ENCODE data around the gene VPS35L.

The VPS35L gene

DNA sequence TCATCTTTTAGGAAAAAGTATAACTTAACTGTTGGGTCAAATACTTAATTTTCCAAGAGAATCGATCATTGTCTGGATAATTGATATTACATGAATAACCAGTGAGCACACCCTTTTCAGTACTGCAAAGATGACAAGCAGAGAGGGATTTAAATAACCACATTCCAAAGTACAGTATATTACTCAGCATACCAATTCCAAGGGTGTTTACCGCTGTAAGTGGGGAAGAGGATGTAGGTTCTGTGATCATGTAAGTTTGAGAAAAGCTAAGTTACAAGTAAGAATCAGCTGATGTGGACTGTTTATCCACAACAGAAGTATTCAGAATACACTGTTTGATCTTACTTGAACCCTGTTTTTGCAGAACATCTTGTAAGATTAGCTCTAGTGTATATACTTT, 39.7 kb upstream of the VPS35L start:
- Histone ChIP-seq H3K79me1 (ENCODE audit: low read length) (peaks cover 4% of the 10 kb centered on the region), H4K5ac (ENCODE audit: low read length) (no peak overlapping the region), H2BK15ac (replicated peaks; ENCODE audit: low read depth) (no peak overlapping the region), H3K9ac (ENCODE audit: low read length) (no peak overlapping the region), H3K27ac (ENCODE audit: low read depth, low read length) (no peak overlapping the region), H3K79me2 (ENCODE audit: control insufficient read depth, insufficient read depth, low read length) (peaks cover 3% of the 10 kb centered on the region), H3K4me1 (ENCODE audit: control insufficient read depth, low read depth, low read length) (peaks cover 1% of the 10 kb centered on the region), H2BK120ac (ENCODE audit: low read depth, low read length) (no peak overlapping the region), H4K8ac (ENCODE audit: low read depth, low read length) (no peak overlapping the region), H3K4me3 (ENCODE audit: low read length) (no peak overlapping the region), H3K36me3 (ENCODE audit: control insufficient read depth, insufficient read depth, low read length) (no peaks in the 10 kb centered on the region), H3K18ac (ENCODE audit: low read length) (no peak overlapping the region), H3K4ac (ENCODE audit: low read depth, low read length) (no peak overlapping the region), H3K27me3 (ENCODE audit: insufficient read depth, low read length, poor library complexity) (no peaks in the 10 kb centered on the region), H3K4me2 (ENCODE audit: low read length) (no peak overlapping the region), H2BK5ac (ENCODE audit: low read length) (no peak overlapping the region), H3K56ac (ENCODE audit: low read length) (no peak overlapping the region), H2AK5ac (ENCODE audit: low read length) (no peak overlapping the region), H3K23ac (ENCODE audit: low read length) (no peak overlapping the region)
- no peak for DNase-seq
- no CpG with 5 or more reads among the region's 2 CpGs for WGBS (ENCODE audit: extremely low coverage, insufficient coverage, low lambda C conversion rate)

DNA sequence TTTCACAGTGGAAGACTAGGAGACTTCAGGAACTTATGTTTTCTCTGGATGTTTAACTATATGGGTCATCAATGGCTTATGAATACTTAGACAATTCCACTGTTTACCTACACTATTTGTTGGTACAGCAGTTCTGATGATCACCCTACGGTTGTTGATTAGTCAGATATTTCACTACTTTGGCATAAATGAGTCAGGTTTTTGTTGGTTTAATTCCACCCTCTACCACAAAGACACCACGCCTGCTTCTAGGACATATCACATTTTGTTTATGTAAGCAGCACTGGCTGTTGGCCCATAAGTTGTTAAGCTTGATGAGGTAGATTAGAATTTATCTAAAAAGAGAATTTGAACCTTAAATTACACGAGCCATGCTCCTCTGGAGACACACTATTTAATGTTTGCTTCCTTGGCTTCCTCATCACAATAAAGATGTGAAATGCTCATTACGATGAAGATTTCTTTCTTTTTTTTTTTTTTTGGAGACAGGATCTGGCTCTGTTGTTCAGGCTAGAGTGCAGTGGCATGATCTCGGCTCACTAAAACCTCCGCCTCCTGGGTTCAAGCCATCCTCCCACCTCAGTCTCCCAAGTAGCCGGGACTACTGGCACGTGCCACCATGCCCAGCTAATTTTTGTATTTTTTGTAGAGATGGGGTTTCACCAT, 37.9 kb upstream of the VPS35L start:
- H3K79me2 ChIP-seq (ENCODE audit: control insufficient read depth, insufficient read depth, low read length), result peaks cover 9% of the 10 kb centered on the region
- H3K4me1 ChIP-seq (ENCODE audit: control insufficient read depth, low read depth, low read length), result peaks cover 9% of the 10 kb centered on the region
- no peak overlapping the region for H2BK120ac ChIP-seq (ENCODE audit: low read depth, low read length)
- no peak overlapping the region for H3K4me3 ChIP-seq (ENCODE audit: low read length)
- no peaks in the 10 kb centered on the region for H3K27me3 ChIP-seq (ENCODE audit: insufficient read depth, low read length, poor library complexity)
- H3K27ac ChIP-seq (ENCODE audit: low read depth, low read length), result no peak overlapping the region
- no peak overlapping the region for H4K5ac ChIP-seq (ENCODE audit: low read length)
- no peak overlapping the region for H2BK5ac ChIP-seq (ENCODE audit: low read length)
- H3K56ac ChIP-seq (ENCODE audit: low read length), result no peak overlapping the region
- no peak overlapping the region for H3K23ac ChIP-seq (ENCODE audit: low read length)
- no peak overlapping the region for H3K4me2 ChIP-seq (ENCODE audit: low read length)
- H3K79me1 ChIP-seq (ENCODE audit: low read length), result peaks cover 8% of the 10 kb centered on the region
- H3K18ac ChIP-seq (ENCODE audit: low read length), result no peak overlapping the region
- WGBS (ENCODE audit: extremely low coverage, insufficient coverage, low lambda C conversion rate), result no CpG with 5 or more reads among the region's 8 CpGs
- no peak overlapping the region for H3K4ac ChIP-seq (ENCODE audit: low read depth, low read length)
- no peaks in the 10 kb centered on the region for H3K36me3 ChIP-seq (ENCODE audit: control insufficient read depth, insufficient read depth, low read length)
- no peak overlapping the region for H3K9ac ChIP-seq (ENCODE audit: low read length)
- H2BK15ac ChIP-seq (replicated peaks; ENCODE audit: low read depth), result no peak overlapping the region
- no peak overlapping the region for H4K8ac ChIP-seq (ENCODE audit: low read depth, low read length)
- no peak overlapping the region for H2AK5ac ChIP-seq (ENCODE audit: low read length)
- no peak for DNase-seq

DNA sequence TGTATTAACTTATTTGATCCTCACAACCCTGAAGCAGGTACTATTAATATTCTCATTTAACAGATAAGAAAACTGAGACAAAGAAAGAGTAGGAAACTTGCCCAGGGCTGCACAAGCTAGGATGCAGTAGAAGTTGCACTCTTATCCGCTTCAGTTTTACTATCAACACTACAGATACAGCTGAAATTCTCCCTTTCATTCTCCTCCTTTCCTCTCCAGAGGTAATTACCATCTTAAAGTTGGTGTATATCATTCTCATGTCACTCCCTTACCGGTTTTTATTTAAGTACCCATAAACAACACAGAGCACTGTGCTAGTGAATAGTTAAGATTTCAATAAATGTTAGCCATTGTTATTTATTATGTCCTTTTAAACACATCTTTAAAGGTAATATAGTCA, 37.1 kb upstream of the VPS35L start:
- no peak overlapping the region for H3K56ac ChIP-seq (ENCODE audit: low read length)
- H4K8ac ChIP-seq (ENCODE audit: low read depth, low read length), result no peak overlapping the region
- H4K5ac ChIP-seq (ENCODE audit: low read length), result no peak overlapping the region
- H3K36me3 ChIP-seq (ENCODE audit: control insufficient read depth, insufficient read depth, low read length), result no peaks in the 10 kb centered on the region
- WGBS (ENCODE audit: extremely low coverage, insufficient coverage, low lambda C conversion rate), result no CpG with 5 or more reads among the region's 2 CpGs
- no peak overlapping the region for H2BK5ac ChIP-seq (ENCODE audit: low read length)
- no peak overlapping the region for H3K4me2 ChIP-seq (ENCODE audit: low read length)
- no peak overlapping the region for H3K18ac ChIP-seq (ENCODE audit: low read length)
- no peak overlapping the region for H3K4me3 ChIP-seq (ENCODE audit: low read length)
- H2BK120ac ChIP-seq (ENCODE audit: low read depth, low read length), result no peak overlapping the region
- peaks cover 9% of the 10 kb centered on the region for H3K79me2 ChIP-seq (ENCODE audit: control insufficient read depth, insufficient read depth, low read length)
- H3K9ac ChIP-seq (ENCODE audit: low read length), result no peak overlapping the region
- peaks cover 12% of the 10 kb centered on the region for H3K4me1 ChIP-seq (ENCODE audit: control insufficient read depth, low read depth, low read length)
- H2AK5ac ChIP-seq (ENCODE audit: low read length), result no peak overlapping the region
- H3K79me1 ChIP-seq (ENCODE audit: low read length), result peaks cover 8% of the 10 kb centered on the region
- H3K4ac ChIP-seq (ENCODE audit: low read depth, low read length), result no peak overlapping the region
- no peak overlapping the region for H3K27ac ChIP-seq (ENCODE audit: low read depth, low read length)
- no peak for DNase-seq
- H3K23ac ChIP-seq (ENCODE audit: low read length), result no peak overlapping the region
- H3K27me3 ChIP-seq (ENCODE audit: insufficient read depth, low read length, poor library complexity), result no peaks in the 10 kb centered on the region
- H2BK15ac ChIP-seq (replicated peaks; ENCODE audit: low read depth), result no peak overlapping the region

DNA sequence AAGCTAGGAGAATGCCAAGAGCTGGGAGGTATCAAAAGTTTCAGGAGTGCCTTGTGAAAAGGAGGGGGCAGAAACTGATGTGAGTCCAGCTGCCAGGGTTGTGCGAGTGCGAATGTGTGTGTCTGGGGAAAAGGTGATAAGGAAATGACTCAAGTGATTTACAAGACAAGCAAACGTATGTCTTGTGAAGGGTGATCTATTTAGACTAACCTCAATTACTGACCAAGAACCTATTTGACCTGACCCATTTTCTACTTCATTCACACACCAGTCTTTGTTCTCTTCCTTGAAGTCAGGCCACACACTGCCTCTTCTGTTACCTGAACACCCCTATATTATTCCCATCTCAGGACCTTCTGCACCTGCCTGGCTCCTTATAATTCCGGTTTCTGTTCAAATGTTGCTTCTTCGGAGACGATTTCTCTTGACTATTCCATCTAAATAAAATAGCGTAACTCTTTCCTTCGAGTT, 34.6 kb upstream of the VPS35L start:
- no peak overlapping the region for H3K18ac ChIP-seq (ENCODE audit: low read length)
- no peaks in the 10 kb centered on the region for H3K36me3 ChIP-seq (ENCODE audit: control insufficient read depth, insufficient read depth, low read length)
- no peaks in the 10 kb centered on the region for H3K27me3 ChIP-seq (ENCODE audit: insufficient read depth, low read length, poor library complexity)
- H3K9ac ChIP-seq (ENCODE audit: low read length), result peak overlapping the region; percentile 89
- H3K4me1 ChIP-seq (ENCODE audit: control insufficient read depth, low read depth, low read length), result peaks cover 15% of the 10 kb centered on the region
- H3K4me2 ChIP-seq (ENCODE audit: low read length), result peak overlapping the region; percentile 97
- no peak overlapping the region for H4K5ac ChIP-seq (ENCODE audit: low read length)
- no peak overlapping the region for H3K27ac ChIP-seq (ENCODE audit: low read depth, low read length)
- no peak overlapping the region for H3K23ac ChIP-seq (ENCODE audit: low read length)
- H4K8ac ChIP-seq (ENCODE audit: low read depth, low read length), result no peak overlapping the region
- peaks cover 10% of the 10 kb centered on the region for H3K79me1 ChIP-seq (ENCODE audit: low read length)
- no CpG with 5 or more reads among the region's 8 CpGs for WGBS (ENCODE audit: extremely low coverage, insufficient coverage, low lambda C conversion rate)
- peak overlapping the region; percentile 33 for H3K4me3 ChIP-seq (ENCODE audit: low read length)
- peak; percentile 4 for DNase-seq
- no peak overlapping the region for H2AK5ac ChIP-seq (ENCODE audit: low read length)
- peaks cover 12% of the 10 kb centered on the region for H3K79me2 ChIP-seq (ENCODE audit: control insufficient read depth, insufficient read depth, low read length)
- H2BK15ac ChIP-seq (replicated peaks; ENCODE audit: low read depth), result no peak overlapping the region
- H3K56ac ChIP-seq (ENCODE audit: low read length), result peak overlapping the region; percentile 93
- no peak overlapping the region for H2BK5ac ChIP-seq (ENCODE audit: low read length)
- no peak overlapping the region for H3K4ac ChIP-seq (ENCODE audit: low read depth, low read length)
- H2BK120ac ChIP-seq (ENCODE audit: low read depth, low read length), result no peak overlapping the region

DNA sequence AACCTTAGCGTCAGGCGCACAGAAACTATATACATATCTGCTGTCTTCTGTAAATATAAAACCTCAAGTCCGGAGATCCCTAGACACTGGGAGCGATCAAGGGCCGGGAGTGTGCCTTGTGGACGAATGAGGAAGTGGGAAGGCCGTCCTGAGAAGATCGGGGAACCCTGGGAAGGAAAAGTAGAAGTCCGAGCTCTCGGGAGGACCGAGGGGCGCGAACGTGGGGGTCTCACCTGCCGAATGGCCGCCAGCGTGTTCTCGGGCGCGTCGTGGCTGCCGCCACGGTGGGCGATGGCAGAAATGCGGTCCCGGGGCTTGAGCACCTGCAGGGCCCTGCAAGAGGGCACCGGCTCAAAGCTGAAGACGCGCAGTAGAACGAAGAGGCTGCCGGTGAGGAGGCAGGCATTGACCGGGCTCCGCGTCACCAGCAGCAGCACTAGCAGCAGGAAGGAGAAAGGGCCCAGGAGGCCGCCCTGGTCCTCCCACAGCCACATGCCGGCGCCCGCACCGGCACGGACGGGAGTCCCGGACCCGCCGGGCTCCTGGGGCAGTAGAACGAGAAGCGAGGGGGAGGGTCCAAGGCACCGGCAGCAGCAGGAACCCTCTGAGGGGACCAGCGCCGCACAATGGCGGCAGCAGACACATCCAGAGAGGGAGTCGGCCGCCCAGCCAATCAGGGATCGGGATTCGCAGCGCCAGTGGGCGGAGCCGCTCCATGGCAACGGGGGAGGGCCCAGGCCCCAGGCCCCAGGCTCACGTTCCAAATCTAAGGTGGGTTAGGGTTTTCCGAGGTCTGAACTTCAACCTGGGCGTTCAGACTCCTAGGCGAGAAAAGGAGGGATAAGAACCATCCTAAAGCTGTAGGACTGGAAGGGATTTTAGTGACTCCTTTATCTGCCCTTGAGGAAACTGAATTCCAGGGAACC, 33.8 kb upstream of the VPS35L start, which contains the start of gene GDE1:
Gene GDE1 (minus strand): TSS at position 628 of the 926 bp plus-strand sequence. CDS start 134 bp downstream, at position 494.
- Histone ChIP-seq H3K36me3 (ENCODE audit: control insufficient read depth, insufficient read depth, low read length) (no peaks in the 10 kb centered on the region), H3K79me2 (ENCODE audit: control insufficient read depth, insufficient read depth, low read length) (peaks cover 12% of the 10 kb centered on the region), H3K4me3 (ENCODE audit: low read length) (peak within 1 kb of the TSS; percentile 93), H2AK5ac (ENCODE audit: low read length) (no peak within 1 kb of the TSS), H3K79me1 (ENCODE audit: low read length) (peaks cover 10% of the 10 kb centered on the region), H3K9ac (ENCODE audit: low read length) (peak within 1 kb of the TSS; percentile 89), H3K4me1 (ENCODE audit: control insufficient read depth, low read depth, low read length) (peaks cover 15% of the 10 kb centered on the region), H2BK15ac (replicated peaks; ENCODE audit: low read depth) (peak within 1 kb of the TSS; percentile 75), H3K23ac (ENCODE audit: low read length) (peak within 1 kb of the TSS; percentile 86), H2BK5ac (ENCODE audit: low read length) (no peak within 1 kb of the TSS), H3K56ac (ENCODE audit: low read length) (peak within 1 kb of the TSS; percentile 93), H3K4ac (ENCODE audit: low read depth, low read length) (no peak within 1 kb of the TSS), H4K5ac (ENCODE audit: low read length) (peak within 1 kb of the TSS; percentile 97), H3K27ac (ENCODE audit: low read depth, low read length) (peak within 1 kb of the TSS; percentile 26), H3K4me2 (ENCODE audit: low read length) (peak within 1 kb of the TSS; percentile 97), H4K8ac (ENCODE audit: low read depth, low read length) (no peak within 1 kb of the TSS), H2BK120ac (ENCODE audit: low read depth, low read length) (no peak within 1 kb of the TSS), H3K27me3 (ENCODE audit: insufficient read depth, low read length, poor library complexity) (no peaks in the 10 kb centered on the region), H3K18ac (ENCODE audit: low read length) (no peak within 1 kb of the TSS)
- DNase-seq, result peak; percentile 97
- WGBS (ENCODE audit: extremely low coverage, insufficient coverage, low lambda C conversion rate), result no CpG with 5 or more reads among the region's 62 CpGs

Measured in mesendoderm (in vitro differentiated cells).